ENCODE measurements around the gene CRYAA.
"Not testable (repeated sequence)": the region's sequence is repeated elsewhere in the genome, so short reads cannot be mapped to it uniquely, and the experiment has no call there.

Gene CRYAA

DNA sequence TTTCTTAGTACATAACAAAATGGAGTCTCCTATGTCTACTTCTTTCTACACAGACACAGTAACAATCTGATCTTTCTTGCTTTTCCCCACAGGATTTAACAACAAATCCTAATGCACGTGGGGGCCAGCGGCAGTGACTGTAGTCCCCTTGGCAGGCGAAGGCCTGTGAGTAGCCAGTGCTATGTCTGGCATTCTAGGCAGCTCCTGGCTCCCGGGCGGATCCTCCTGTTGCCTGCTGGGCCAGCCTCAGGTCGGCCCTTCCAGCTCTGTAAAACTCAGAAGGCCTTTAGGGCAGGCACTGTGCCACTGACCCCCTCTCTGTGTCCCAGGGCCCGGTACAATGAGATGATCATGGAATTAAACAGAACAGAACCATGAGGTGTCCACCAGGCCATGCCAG is 20.8 kb upstream of the CRYAA start:
- WGBS (ENCODE audit: extremely low coverage, insufficient coverage, low lambda C conversion rate), result no CpG with 5 or more reads among the region's 7 CpGs
- not testable (repeated sequence) for H3K56ac ChIP-seq (ENCODE audit: low read length); H4K8ac ChIP-seq (ENCODE audit: low read depth, low read length); H3K9ac ChIP-seq (ENCODE audit: low read length); H3K27me3 ChIP-seq (ENCODE audit: insufficient read depth, low read length, poor library complexity); DNase-seq; H3K18ac ChIP-seq (ENCODE audit: low read length); H3K4me1 ChIP-seq (ENCODE audit: control insufficient read depth, low read depth, low read length); H3K4me3 ChIP-seq (ENCODE audit: low read length); H3K4me2 ChIP-seq (ENCODE audit: low read length); H3K23ac ChIP-seq (ENCODE audit: low read length); H3K4ac ChIP-seq (ENCODE audit: low read depth, low read length); H4K5ac ChIP-seq (ENCODE audit: low read length); H3K79me2 ChIP-seq (ENCODE audit: control insufficient read depth, insufficient read depth, low read length); H2BK5ac ChIP-seq (ENCODE audit: low read length); H2BK120ac ChIP-seq (ENCODE audit: low read depth, low read length); H3K79me1 ChIP-seq (ENCODE audit: low read length); H2BK15ac ChIP-seq (replicated peaks; ENCODE audit: low read depth); H2AK5ac ChIP-seq (ENCODE audit: low read length); H3K36me3 ChIP-seq (ENCODE audit: control insufficient read depth, insufficient read depth, low read length); H3K27ac ChIP-seq (ENCODE audit: low read depth, low read length)

DNA sequence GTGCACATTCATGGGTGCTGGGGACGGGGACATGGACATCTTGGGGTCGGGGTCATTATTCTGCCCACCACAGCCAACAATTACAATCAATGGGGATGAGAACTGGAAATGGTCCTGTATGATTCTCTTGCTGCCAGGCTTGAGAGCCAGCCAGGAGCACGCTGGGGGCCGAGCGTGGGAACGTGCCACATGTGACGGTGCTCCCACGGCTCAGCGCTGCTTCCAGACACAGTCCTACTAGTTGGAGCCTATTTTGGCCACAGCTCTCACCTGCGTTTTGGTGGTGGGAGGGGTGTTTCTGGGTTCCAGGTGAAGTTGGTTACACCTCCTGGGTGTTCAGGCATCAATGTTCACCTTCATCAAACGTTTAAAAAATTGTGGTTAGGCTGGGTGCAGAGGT is 19.5 kb upstream of the CRYAA start:
- H3K4ac ChIP-seq (ENCODE audit: low read depth, low read length); H3K18ac ChIP-seq (ENCODE audit: low read length); H4K5ac ChIP-seq (ENCODE audit: low read length); DNase-seq; H3K56ac ChIP-seq (ENCODE audit: low read length); H2BK15ac ChIP-seq (replicated peaks; ENCODE audit: low read depth); H3K4me3 ChIP-seq (ENCODE audit: low read length); H3K27ac ChIP-seq (ENCODE audit: low read depth, low read length); H2AK5ac ChIP-seq (ENCODE audit: low read length); H3K79me2 ChIP-seq (ENCODE audit: control insufficient read depth, insufficient read depth, low read length); H3K36me3 ChIP-seq (ENCODE audit: control insufficient read depth, insufficient read depth, low read length); H4K8ac ChIP-seq (ENCODE audit: low read depth, low read length); H3K4me2 ChIP-seq (ENCODE audit: low read length); H3K27me3 ChIP-seq (ENCODE audit: insufficient read depth, low read length, poor library complexity); H3K9ac ChIP-seq (ENCODE audit: low read length); H2BK5ac ChIP-seq (ENCODE audit: low read length); H3K4me1 ChIP-seq (ENCODE audit: control insufficient read depth, low read depth, low read length); H2BK120ac ChIP-seq (ENCODE audit: low read depth, low read length); H3K79me1 ChIP-seq (ENCODE audit: low read length); H3K23ac ChIP-seq (ENCODE audit: low read length): not testable (repeated sequence)
- no CpG with 5 or more reads among the region's 11 CpGs for WGBS (ENCODE audit: extremely low coverage, insufficient coverage, low lambda C conversion rate)

DNA sequence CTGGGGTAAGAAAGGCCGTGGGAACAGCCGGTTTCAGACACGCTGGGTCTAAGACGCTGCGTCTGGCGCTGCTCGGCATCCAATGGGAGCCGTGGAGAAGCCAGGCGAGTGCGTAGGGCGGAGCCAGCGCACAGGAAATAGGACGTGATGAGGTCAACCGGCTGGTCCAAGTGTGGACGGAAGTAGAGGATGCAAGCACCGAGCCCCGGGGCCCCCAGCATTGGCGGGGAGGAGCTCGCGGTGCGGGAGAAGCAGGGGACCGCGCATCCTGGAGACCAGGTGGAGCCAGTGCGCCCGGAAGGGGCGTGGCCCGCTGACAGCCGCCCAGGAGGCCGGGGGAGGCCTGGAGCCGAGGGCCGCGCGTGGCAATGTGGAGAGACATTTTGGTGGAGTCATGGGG is 15.2 kb upstream of the CRYAA start:
- H3K23ac ChIP-seq (ENCODE audit: low read length); H3K27me3 ChIP-seq (ENCODE audit: insufficient read depth, low read length, poor library complexity); H3K18ac ChIP-seq (ENCODE audit: low read length); H2BK120ac ChIP-seq (ENCODE audit: low read depth, low read length); H3K4me1 ChIP-seq (ENCODE audit: control insufficient read depth, low read depth, low read length); H2BK15ac ChIP-seq (replicated peaks; ENCODE audit: low read depth); H3K79me2 ChIP-seq (ENCODE audit: control insufficient read depth, insufficient read depth, low read length); H4K5ac ChIP-seq (ENCODE audit: low read length); H3K4me2 ChIP-seq (ENCODE audit: low read length); H2BK5ac ChIP-seq (ENCODE audit: low read length); H4K8ac ChIP-seq (ENCODE audit: low read depth, low read length); H3K4me3 ChIP-seq (ENCODE audit: low read length); H3K36me3 ChIP-seq (ENCODE audit: control insufficient read depth, insufficient read depth, low read length); H3K4ac ChIP-seq (ENCODE audit: low read depth, low read length); H3K79me1 ChIP-seq (ENCODE audit: low read length); H3K27ac ChIP-seq (ENCODE audit: low read depth, low read length); H3K9ac ChIP-seq (ENCODE audit: low read length); DNase-seq; H3K56ac ChIP-seq (ENCODE audit: low read length); H2AK5ac ChIP-seq (ENCODE audit: low read length): not testable (repeated sequence)
- WGBS (ENCODE audit: extremely low coverage, insufficient coverage, low lambda C conversion rate), result no CpG with 5 or more reads among the region's 33 CpGs

DNA sequence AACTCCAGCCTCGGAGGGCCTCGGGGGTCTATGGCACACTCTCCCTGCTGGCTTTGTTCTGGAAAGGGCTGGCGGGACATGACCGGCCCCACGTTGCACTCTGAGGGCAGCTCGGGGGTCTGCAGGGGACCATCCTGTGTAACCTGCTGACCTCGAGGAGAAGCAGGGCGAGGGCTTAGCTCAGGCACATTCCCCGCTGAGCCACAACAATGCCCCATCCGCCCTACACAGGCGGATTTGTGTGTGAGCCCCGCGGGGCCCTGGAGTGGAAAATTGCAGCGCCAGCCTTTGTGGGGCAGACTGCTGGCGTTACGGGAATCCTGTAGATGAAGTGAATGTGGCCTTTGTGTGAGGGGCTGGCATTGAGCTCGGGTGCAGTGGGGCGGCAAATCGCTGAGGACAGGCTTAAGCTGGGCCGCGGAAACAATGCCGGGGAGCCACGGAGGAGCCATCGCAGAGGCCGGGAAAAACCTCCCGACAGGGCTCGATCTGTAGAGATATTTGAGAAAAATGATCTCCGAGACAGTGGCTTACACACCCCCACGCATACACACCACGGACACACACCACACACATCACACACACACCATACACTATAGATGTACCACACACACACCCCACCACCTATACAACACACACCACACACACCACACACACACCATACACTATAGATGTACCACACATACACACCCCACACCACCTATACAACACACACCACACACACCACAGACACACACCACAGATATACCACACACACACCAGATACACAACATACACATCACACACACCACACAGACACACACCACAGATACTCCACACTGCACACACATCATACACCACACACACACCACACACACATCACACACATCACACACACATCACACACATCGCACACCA is 9.3 kb upstream of the CRYAA start:
- not testable (repeated sequence) for H3K4ac ChIP-seq (ENCODE audit: low read depth, low read length); H2BK5ac ChIP-seq (ENCODE audit: low read length); H3K18ac ChIP-seq (ENCODE audit: low read length); H3K36me3 ChIP-seq (ENCODE audit: control insufficient read depth, insufficient read depth, low read length); H3K23ac ChIP-seq (ENCODE audit: low read length); H2BK15ac ChIP-seq (replicated peaks; ENCODE audit: low read depth); H3K79me1 ChIP-seq (ENCODE audit: low read length); DNase-seq; H4K8ac ChIP-seq (ENCODE audit: low read depth, low read length); H3K4me2 ChIP-seq (ENCODE audit: low read length); H3K79me2 ChIP-seq (ENCODE audit: control insufficient read depth, insufficient read depth, low read length); H2BK120ac ChIP-seq (ENCODE audit: low read depth, low read length); H4K5ac ChIP-seq (ENCODE audit: low read length); H3K9ac ChIP-seq (ENCODE audit: low read length); H3K4me1 ChIP-seq (ENCODE audit: control insufficient read depth, low read depth, low read length); H2AK5ac ChIP-seq (ENCODE audit: low read length); H3K4me3 ChIP-seq (ENCODE audit: low read length); H3K27me3 ChIP-seq (ENCODE audit: insufficient read depth, low read length, poor library complexity); H3K27ac ChIP-seq (ENCODE audit: low read depth, low read length)
- H3K56ac ChIP-seq (ENCODE audit: low read length), result peak overlapping the region; percentile 60
- WGBS (ENCODE audit: extremely low coverage, insufficient coverage, low lambda C conversion rate), result no CpG with 5 or more reads among the region's 31 CpGs

DNA sequence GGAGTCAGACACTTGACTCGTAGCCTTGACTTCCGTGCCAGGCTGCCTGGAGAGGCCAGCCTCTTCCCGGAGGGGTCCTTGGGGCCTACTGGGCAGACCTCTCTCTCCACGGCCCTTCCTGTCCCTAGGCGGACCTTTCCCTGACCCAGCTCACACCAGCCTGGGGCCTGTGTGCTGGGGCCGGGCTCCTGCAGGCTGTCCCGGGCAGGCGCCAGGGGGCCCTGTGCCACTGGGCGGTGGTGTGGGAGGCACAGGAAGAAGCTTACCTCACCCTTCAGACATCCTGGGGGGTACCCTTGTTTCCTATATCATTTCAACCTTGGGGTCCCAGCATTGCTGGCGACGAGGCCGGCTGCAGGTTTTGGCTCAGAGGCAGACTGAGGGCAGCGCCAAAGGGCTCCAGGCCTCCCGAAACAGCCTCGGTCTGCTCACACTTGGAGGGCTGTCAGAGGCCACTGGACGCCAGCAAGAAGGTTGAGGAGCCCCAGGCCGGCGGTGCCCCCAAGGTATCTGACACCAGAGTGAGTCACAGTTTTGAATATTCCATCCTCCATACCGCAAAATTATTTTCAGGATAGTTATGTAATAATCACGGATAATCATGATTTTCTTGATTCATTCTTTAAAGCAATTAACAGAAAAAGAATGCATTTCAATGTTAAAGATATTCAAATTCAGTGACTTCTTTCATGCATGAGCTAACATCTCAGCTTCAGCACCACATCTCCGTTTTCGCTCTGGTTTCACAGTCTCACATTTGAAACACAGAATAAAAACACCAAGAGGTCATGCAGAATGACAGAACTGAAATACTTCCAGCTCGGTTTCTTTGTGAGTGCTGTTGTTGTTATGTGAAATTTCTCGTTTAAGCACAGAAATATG is 6.7 kb upstream of the CRYAA start:
- H3K79me2 ChIP-seq (ENCODE audit: control insufficient read depth, insufficient read depth, low read length); H3K4me1 ChIP-seq (ENCODE audit: control insufficient read depth, low read depth, low read length); H4K8ac ChIP-seq (ENCODE audit: low read depth, low read length); H3K27me3 ChIP-seq (ENCODE audit: insufficient read depth, low read length, poor library complexity); H3K36me3 ChIP-seq (ENCODE audit: control insufficient read depth, insufficient read depth, low read length); H3K4ac ChIP-seq (ENCODE audit: low read depth, low read length); H3K27ac ChIP-seq (ENCODE audit: low read depth, low read length); H3K56ac ChIP-seq (ENCODE audit: low read length); H3K9ac ChIP-seq (ENCODE audit: low read length); H2BK15ac ChIP-seq (replicated peaks; ENCODE audit: low read depth); H4K5ac ChIP-seq (ENCODE audit: low read length); H3K23ac ChIP-seq (ENCODE audit: low read length); H3K4me3 ChIP-seq (ENCODE audit: low read length); H3K4me2 ChIP-seq (ENCODE audit: low read length); H3K18ac ChIP-seq (ENCODE audit: low read length); H2BK5ac ChIP-seq (ENCODE audit: low read length); H2BK120ac ChIP-seq (ENCODE audit: low read depth, low read length); DNase-seq; H2AK5ac ChIP-seq (ENCODE audit: low read length); H3K79me1 ChIP-seq (ENCODE audit: low read length): not testable (repeated sequence)
- no CpG with 5 or more reads among the region's 24 CpGs for WGBS (ENCODE audit: extremely low coverage, insufficient coverage, low lambda C conversion rate)

Measured in mesendoderm (in vitro differentiated cells).